ENCODE data around the gene DIPK1B.
"Not testable (repeated sequence)": the region's sequence is repeated elsewhere in the genome, so short reads cannot be mapped to it uniquely, and the experiment has no call there.

Gene DIPK1B

DNA sequence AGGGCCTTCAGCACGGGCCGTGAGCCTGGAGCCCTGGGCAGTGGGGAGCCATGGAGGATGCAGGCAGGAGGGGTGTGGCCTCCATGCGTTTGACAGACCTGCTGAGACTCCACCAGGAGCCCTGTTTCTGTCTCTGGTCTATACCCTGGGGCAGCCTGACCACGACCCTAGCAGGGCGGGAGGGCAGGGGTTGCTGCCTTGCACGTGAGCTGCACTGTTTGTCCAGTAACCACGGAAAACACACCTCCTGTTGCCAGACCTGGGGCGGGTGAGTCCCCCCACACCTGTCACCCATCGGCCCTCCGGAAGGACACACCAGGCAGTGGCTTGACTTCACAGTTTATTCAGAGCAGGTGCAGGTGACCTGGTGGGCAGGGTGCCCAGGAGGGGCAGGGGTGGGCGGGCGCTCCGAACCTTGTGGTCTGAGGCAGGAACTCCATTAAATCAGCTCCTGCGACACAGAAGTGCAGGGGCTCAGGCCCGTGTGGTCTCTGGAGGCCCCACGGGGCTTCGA lies 41.7 kb downstream of the DIPK1B start:
- no peak for DNase-seq (ENCODE audit: low spot score)

DNA sequence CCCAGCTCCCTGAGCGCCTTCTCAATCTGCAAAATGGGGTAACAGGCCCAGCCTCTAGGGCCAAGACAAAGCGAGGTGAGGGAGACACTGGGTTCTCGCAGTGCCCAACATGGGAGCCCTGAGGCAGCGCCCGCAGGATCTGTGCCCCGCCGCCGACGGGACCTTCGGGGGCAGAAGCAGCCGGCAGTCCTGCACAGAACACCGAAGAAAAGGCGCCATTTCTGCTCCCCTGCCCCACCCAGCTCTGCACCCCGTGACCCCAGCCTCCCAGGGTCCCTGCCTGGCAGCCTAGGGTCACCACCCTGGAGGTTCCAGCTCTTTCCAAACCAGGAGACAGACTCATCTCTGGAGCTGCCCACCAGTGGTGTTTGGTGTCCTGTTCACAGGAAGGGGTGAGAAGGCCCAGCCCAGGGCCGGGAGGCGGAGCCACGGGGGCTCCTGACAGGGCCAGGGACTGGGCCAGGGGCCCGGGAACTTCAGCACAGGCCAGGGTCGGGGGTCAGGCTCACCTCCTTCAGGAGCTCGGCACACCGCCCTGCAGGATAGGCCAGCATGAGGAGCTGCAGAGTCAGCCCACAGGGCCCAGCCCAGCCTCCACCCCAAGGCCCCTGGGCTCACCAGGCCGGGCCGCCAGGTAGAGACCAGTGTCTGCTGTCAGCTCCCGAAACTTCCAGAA lies 42.4 kb downstream of the DIPK1B start:
- DNase-seq (ENCODE audit: low spot score), result no peak

DNA sequence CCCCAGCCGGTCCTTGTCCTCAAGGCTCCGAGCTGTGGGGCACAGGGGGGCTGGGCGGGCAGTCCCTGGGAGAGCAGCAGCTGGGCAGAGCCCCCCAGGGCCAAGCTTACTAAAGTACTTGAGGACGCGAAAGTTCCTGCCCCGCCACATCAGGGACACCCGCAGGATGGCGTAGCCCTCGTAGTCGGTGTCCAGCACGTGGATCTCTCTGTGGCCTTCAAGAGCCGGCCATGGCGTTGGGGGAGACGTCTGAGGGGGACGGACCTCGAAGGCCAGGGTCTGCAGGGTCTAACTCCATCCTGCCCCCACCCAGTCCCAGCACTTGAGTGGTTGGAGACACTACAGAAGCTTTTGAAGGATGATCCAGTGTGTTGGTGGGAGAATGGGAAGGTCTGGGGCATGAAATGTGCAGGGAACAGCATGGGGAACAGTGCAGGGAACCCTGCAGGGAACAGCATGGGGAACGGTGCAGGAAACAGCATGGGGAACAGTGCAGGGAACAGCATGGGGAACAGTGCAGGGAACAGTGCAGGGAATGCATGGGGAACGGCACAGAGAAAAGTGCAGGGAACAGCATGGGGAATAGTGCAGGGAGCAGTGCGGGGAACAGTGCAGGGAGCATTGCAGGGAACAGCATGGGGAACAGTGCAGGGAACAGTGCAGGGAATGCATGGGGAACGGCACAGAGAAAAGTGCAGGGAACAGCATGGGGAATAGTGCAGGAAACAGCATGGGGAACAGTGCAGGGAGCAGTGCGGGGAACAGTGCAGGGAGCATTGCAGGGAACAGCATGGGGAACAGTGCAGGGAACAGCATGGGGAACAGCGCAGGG lies 43.1 kb downstream of the DIPK1B start:
- not testable (repeated sequence) for DNase-seq (ENCODE audit: low spot score)

DNA sequence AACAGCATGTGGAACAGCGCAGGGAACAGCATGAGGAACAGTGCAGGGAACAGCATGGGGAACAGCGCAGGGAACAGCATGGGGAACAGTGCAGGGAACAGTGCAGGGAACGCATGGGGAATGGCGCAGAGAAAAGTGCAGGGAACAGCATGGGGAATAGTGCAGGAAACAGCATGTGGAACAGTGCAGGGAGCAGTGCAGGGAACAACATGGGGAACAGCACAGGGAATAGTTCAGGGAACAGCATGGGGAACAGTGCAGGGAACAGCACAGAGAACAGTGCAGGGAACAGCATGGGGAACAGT lies 43.7 kb downstream of the DIPK1B start:
- no peak for DNase-seq (ENCODE audit: low spot score)

DNA sequence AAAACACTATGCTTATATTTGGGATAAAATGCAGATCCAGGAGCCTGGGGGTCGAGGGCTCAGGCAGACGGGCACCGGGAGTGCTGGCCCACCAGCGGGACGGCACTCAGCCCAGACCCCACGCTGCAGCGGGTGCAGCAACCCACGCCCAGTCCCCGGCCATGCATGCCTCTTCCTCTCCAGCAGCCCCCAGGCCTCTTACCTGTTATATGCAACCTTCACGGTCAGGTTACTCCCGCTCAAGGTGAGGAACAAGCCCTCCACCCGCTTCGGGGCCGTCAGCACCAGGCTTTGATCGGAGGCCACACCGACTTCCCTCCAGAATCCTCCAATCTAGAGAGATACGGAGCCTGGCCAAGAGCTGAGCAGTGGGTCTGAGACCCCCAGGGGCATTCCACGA lies 44.5 kb downstream of the DIPK1B start:
- DNase-seq (ENCODE audit: low spot score), result no peak

DNA sequence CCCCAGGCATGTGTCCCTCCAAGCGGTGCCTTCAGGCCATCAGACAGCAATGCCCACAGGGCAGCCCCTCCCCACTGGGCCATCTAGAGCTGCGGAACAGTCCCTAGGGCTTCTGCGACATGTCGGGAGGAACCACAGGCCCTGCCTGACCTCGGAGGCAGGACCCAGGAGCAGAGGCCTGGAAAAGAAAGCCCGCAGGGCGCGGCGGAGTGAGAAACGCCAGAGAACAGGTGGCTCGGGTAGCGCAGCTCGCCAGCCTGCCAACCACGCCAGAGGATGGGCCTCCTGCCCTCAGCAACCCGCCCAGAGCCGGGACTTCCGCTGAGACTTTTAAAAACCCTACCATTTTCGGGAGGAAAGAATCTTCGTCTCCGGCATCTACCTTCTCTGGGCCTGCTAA lies 45.0 kb downstream of the DIPK1B start:
- DNase-seq (ENCODE audit: low spot score), result no peak

DNA sequence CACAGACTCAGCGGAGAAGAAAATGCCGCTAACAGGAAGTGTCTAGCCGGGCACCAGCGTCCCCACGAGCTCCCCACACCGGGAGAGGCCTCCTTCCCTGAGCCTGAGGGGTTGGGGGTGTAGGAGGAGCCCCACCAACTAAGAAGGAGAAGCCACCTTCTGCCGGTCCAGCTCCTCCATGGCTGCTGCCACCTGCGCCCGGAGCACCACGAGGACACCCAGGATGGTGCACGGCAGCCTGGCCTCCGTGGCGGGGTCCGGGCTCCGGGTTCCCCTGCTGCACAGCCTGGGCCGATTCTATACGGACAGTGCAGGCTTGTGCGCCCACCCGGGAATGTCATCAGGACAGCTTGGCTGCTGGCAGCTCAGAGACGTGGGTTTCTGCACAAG lies 45.4 kb downstream of the DIPK1B start:
- DNase-seq (ENCODE audit: low spot score), result no peak

DNA sequence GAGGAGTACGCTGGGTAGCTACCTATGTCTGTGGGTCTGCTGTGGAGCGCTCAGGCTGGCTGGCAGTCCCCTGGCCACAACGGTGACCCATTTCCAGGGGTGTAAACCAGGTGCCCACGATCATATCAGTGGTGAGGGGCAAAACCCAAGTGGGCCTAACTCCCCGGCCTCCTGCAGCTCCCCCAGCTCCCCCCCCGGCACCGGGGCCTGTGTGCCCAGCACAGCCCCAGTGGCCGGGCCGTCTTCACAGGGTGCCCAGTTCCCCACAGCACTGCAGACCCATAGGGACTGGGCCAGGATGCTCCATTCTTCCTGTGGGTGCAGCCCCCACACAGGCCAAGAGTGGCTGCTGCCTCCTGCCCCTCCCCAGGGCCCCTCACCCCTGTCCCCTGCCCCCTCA lies 46.6 kb downstream of the DIPK1B start:
- no peak for DNase-seq (ENCODE audit: low spot score)

DNA sequence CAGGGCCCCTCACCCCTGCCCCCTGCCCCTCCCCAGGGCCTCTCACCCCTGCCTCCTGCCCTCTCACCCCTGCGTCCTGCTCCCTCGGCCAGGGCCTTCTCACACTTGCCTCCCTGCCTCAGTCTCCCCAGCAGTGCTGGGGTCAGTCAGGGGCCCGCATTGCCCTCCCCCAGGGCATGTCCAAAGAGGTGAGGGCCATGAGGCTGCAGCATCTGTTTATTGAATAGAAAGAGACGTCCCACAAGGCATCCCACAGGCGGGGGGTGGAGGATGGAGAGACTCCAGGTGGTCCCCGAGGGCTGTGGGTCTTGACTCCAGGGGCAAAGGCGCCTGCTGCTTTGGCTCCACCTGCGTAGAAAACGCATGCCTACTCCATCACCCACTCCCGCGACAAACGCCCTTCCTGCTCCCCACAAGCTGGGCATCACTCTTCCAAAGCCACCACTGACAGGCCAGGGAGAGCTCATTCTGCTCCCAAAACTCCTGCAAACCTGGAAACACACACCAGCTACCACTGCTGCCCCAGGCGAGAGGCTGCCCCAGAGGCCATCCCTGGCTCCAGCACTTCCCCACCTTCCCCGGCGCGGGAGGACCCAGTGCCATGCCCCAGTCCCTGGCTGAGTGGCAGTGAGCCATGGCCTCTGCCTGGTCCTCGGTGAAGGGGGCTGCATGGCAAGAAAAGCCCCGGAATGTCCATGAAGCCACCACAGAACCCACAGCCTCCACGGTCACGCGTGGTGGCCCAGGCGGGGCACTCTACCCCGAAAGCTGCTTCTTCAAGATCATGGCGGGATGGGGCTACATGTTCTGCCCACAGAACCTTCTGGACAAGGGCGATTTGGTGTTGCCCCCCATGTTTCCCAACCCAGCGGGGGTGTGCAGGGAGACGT lies 47.3 kb downstream of the DIPK1B start:
- no peak for DNase-seq (ENCODE audit: low spot score)

DNA sequence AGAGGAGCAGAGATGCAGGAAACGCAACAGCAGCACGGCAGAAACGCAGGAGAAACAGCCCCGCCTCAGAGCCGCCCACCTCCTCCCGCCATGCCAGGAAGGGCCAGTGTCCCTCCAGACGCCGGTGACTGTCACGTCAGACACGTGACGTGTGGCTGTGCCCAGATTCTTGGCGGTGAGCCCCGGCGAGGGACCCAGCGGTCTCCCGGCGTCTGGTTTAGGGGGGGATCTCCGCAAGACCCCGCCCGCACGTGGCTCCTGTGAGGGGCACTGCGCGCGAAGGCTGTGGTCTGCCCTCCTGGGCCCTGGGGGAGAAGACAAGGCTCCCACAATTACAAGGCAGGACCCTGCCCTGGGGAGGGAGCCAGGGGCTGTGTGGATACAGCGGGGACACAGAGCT lies 48.1 kb downstream of the DIPK1B start:
- no peak for DNase-seq (ENCODE audit: low spot score)

DNA sequence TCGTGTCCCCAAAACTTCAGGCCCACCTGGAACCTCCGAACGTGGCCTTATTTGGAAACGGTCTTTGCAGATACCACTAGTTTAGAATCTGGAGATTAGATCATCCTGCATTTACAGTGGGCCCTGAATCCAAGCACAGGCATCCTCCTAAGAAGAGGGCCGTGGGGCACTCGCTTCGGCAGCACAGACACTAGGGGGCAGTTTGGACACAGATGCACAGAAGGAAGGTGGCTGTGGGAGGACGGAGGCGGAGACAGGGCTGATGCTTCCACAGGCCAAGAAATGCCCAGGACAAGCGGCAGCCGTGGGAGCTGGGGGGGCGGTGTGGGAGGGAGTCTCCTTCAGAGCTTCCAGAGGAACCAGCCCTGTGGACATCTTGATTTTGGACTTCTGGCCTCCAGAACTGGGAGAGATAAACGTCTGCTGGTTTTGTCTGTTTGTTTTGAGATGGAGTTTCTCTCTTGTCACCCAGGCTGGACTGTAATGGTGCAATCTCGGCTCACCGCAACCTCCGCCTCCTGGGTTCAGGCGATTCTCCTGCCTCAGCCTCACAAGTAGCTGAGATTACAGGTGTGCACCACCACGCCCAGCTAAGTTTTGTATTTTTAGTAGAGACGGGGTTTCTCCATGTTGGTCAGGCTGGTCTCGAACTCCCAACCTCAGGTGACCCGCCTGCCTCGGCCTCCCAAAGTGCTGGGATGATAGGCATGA lies 48.6 kb downstream of the DIPK1B start:
- DNase-seq (ENCODE audit: low spot score), result peak; percentile 81

DNA sequence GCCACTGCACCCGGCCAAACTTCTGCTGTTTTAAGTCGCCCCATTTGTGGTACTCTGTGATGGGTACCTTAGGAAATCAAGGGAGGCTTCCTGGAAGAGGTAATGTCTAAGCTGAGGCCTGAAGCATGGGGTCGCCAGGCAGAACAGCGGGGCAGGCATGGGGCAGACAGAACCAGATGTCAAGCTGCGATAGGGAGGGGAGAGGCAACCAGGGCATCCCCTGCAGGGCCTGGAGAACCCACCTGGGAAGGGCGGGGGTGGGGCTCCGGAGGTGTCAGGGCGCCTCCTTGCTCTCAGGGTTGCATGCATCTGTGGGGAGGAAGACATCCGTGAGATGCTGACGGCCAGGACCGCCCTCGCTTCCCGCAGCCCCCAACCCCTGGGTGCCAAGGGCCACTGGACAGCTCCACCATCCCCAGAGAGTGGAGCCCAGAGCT lies 49.2 kb downstream of the DIPK1B start:
- DNase-seq (ENCODE audit: low spot score), result no peak

DNA sequence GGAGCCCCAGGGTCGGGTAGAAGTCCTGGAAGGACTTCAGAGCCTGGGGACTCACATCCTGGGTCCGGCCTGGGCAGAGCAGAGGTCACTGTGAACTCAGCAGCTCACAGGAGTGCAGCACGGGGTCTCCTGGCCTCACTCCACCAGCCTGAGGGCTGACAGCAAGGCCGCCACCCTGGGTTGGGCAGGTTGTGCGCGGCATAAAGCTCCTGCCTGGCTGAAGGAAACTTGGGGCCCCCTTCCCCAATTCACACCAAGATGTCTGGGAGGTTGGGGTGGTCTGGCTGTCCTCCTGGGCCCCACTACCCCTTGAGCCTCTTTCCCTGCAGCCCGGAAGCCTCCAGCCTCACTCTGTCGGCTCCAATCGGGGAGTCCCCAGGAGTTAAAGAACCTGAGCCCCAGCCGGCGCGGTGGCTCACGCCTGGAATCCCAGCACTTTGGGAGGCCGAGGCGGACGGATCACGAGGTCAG lies 49.9 kb downstream of the DIPK1B start:
- no peak for DNase-seq (ENCODE audit: low spot score)

DNA sequence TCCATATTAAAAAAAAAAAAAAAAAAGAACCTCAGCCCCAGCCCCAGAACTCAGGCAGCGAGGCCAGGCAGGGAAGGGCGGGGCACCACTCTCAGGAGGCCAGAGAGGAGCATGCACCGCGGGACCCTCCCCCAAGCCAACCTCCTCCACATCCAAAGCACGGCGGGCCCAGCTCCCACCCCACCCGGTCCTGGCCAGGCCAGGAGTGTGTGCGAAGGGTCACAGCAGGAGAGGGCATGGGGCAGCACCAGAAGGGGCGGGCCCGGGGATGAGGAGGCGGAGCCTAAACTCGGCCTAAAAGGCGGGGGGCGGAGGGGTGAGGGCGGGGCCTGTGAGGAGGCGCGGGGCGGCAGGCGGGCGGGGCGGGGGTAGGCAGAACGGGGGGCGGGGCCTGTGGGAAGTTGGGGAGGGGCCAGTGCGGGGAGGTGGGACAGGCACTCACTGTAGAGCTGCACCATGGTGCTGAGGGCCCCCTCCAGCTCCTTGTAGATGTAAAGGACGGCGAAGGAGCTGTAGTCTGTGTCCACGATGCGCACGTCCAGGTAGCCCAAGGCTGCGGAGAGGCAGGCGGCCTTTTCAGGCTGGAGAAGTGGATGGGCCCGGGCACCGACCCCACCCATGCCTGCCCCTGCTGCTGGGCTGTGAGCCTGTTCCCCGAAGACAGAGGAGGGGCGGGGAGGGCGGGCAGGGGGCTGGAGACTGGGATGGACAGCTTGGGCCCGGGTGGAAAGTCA lies 50.7 kb downstream of the DIPK1B start:
- peak; percentile 76 for DNase-seq (ENCODE audit: low spot score)

DNA sequence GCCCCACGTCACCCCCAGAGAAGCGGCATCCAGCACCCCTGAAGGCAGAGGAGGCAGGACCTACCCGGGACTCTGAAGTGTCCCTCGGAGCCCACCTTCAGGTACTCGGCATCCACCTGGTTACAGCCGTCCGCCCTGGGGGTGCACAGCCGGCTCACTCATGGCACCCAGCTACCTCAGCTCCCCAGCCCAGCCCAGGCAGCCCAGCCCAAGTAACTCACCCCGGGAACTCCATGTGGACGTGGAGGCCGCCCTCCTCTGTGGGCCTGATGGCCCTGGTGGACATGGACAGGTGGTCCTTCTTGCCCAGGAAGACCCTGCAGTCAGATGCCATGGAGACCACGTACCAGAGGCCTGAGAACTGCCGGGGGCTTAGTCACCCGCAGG lies 51.3 kb downstream of the DIPK1B start:
- no peak for DNase-seq (ENCODE audit: low spot score)

DNA sequence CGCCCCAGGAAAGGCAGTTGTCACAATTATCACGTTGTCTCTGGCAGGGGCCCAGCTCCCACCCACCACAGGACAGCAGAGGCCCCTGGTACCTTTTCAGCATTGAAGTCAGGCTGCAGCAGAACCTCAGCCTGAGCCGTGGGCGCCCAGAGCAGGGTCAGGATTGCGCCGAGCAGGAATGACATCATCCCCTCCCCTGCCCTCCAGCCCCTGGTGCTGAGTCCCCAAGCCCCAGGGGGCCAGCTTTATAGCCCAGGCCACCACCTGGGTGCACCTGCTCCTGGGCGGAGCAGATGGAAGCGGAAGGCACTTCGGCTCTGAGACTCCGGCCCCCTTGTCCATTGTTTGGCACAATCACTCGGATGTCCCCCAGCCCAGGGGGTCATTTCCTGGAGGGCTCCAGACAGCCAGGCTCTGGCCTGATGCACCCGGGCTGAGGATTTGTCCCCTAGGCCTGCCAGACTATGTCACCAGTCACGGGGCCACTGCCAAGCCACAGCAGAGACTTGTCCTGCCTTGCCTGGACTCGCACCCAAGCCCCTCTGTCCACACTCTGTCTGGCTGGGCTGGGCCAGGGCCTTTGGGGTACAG lies 52.0 kb downstream of the DIPK1B start, which contains the start of gene LCN15:
Gene LCN15, minus strand, starts transcription at position 218 of the 591 bp plus-strand sequence. Its CDS starts 30 bp downstream, at position 188.
- DNase-seq (ENCODE audit: low spot score), result no peak

DNA sequence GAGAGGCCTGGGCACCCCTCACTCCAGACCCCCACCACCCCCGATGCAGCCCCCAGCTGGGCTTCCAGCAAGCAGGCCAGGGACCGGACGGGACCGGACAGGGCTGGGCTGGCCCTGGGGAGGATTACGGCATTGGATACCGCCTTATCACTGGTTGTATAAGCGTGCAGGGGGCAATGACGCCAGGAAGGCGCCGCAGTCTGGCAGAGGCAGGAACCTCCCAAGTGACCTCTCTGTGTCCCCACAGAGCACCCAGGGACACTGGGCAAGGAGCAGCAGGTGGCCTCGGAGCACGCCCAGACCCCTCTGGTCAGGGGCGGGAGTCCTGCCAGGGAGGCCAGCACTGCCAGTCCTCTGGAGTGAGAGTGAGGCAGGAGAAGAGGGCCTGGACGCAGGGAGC lies 52.7 kb downstream of the DIPK1B start:
- DNase-seq (ENCODE audit: low spot score), result no peak

DNA sequence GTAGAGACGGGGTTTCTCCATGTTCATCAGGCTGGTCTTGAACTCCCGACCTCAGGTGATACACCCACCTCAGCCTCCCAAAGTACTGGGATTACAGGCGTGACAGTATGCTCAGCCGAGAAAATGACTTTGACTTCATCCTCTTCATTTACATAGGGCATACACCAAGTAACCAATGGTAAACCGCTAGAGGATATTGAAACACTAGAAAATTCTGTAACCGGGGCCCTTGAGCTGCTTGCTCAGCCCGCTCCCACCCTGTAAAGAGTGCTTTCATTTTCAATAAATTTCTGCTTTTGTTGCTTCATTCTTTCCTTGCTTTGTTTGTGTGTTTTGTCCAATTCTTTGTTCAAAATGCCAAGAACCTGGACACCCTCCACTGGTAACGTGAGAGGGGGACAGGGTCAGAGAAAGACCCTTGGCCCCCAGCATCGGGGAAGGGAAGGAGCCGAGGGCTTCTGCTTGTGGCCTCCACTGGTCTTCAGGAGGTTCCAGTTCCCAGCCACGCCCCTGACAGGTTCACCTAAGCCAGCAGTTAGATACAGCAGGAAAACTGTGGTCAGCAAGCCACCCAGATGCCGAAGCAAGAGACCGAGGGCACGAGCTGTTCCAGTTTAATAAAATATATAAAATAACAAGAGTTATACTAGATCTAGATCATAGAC lies 53.5 kb downstream of the DIPK1B start:
- DNase-seq (ENCODE audit: low spot score), result peak; percentile 65

DNA sequence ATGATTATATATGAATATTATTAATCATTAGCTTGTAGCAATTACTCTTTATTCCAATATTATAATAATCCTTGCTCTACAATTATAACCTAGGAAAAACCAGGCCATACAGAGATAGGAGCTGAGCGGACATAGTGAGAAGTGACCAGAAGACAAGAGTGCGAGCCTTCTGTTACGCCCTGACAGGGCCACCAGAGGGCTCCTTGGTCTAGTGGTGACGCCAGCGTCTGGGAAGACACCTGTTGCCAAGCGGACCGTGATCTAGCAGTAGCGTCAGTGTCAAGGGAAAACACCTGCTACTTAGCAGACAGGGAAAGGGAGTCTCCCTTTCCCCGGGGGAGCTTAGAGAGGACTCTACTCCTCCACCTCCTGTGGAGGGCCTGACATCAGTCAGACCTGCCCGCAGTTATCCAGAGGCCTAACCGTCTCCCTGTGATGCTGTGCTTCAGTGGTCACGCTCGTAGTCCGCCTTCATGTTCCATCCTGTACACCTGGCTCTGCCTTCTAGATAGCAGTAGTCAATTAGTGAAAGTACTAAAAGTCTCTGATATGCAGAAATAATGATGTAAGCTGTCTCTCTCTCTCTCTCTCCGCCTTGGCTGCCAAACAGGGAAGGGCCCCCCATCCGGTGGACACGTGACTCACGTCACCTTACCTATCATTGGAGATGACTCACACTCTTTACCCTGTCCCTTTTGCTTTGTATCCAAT lies 54.2 kb downstream of the DIPK1B start:
- DNase-seq (ENCODE audit: low spot score), result peak; percentile 93
